ENCODE measurements around the gene UCK2. TPM values are rescaled to one million over a fixed set of nuclear protein-coding genes. Genes with fewer than 3 reads are reported as not detected.

UCK2 gene
- total RNA-seq, 1 experiment from 2014 or later: 88.4 TPM

DNA sequence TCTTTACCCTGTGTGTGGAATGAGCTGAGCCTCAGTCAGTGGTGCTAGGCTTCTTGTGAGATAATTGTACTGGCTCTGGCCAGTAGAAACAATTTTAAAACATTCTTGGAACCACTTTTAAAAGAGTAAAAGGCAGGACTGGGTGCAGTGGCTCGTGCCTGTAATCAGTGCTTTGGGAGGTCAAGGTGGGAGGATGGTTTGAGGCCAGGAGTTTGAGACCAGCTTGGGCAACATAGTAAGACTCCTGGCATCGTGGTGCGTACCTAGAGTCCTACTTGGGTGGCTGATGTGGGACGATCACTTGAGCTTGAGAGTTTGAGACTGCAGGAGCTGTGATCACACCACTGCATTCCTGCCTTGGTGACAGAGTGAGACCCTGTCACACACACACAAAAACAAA is 89.8 kb downstream of the UCK2 start:
- TF ChIP-seq EZH2 (IDR thresholded peaks at IDR 0.05) (no peak), POLR2A (IDR thresholded peaks at IDR 0.05; ENCODE audit: borderline replicate concordance, extremely low read depth, insufficient read depth, insufficient read length) (no peak), RAD21 (IDR thresholded peaks at IDR 0.05; ENCODE audit: low read depth) (no peak), POLR2AphosphoS5 (IDR thresholded peaks at IDR 0.05; ENCODE audit: low read depth, low read length) (no peak), ATF3 (IDR thresholded peaks at IDR 0.05) (no peak), JUND (IDR thresholded peaks at IDR 0.05) (no peak), SP1 (IDR thresholded peaks at IDR 0.05; ENCODE audit: low read depth) (no peak), EGR1 (IDR thresholded peaks at IDR 0.05; ENCODE audit: low read depth) (no peak), CBX3 (IDR thresholded peaks at IDR 0.05; ENCODE audit: low read depth) (no peak), TCF7L2 (IDR thresholded peaks at IDR 0.05; ENCODE audit: borderline replicate concordance, extremely low read depth, insufficient read depth, insufficient read length) (no peak), ZFX (IDR thresholded peaks at IDR 0.05) (no peak), EZH2phosphoT487 (IDR thresholded peaks at IDR 0.05; ENCODE audit: borderline replicate concordance) (no peak), SRF (IDR thresholded peaks at IDR 0.05; ENCODE audit: low read depth) (no peak), ZNF274 (IDR thresholded peaks at IDR 0.05; ENCODE audit: low read depth, low read length) (no peak), CEBPB (IDR thresholded peaks at IDR 0.05; ENCODE audit: low read depth) (no peak)
- TF ChIP-seq, protein P1, sequence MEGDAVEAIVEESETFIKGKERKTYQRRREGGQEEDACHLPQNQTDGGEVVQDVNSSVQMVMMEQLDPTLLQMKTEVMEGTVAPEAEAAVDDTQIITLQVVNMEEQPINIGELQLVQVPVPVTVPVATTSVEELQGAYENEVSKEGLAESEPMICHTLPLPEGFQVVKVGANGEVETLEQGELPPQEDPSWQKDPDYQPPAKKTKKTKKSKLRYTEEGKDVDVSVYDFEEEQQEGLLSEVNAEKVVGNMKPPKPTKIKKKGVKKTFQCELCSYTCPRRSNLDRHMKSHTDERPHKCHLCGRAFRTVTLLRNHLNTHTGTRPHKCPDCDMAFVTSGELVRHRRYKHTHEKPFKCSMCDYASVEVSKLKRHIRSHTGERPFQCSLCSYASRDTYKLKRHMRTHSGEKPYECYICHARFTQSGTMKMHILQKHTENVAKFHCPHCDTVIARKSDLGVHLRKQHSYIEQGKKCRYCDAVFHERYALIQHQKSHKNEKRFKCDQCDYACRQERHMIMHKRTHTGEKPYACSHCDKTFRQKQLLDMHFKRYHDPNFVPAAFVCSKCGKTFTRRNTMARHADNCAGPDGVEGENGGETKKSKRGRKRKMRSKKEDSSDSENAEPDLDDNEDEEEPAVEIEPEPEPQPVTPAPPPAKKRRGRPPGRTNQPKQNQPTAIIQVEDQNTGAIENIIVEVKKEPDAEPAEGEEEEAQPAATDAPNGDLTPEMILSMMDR (IDR thresholded peaks at IDR 0.05 in 2 of 3, conservative IDR thresholded peaks at IDR 0.05 in 1 of 3; ENCODE audit: borderline replicate concordance in 1 of 3, insufficient read depth in 1 of 3, low read depth in 2 of 3, low read length in 2 of 3): no peak
- TF ChIP-seq, protein P2, sequence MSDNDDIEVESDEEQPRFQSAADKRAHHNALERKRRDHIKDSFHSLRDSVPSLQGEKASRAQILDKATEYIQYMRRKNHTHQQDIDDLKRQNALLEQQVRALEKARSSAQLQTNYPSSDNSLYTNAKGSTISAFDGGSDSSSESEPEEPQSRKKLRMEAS (IDR thresholded peaks at IDR 0.05): no peak
- TF ChIP-seq, protein P3, sequence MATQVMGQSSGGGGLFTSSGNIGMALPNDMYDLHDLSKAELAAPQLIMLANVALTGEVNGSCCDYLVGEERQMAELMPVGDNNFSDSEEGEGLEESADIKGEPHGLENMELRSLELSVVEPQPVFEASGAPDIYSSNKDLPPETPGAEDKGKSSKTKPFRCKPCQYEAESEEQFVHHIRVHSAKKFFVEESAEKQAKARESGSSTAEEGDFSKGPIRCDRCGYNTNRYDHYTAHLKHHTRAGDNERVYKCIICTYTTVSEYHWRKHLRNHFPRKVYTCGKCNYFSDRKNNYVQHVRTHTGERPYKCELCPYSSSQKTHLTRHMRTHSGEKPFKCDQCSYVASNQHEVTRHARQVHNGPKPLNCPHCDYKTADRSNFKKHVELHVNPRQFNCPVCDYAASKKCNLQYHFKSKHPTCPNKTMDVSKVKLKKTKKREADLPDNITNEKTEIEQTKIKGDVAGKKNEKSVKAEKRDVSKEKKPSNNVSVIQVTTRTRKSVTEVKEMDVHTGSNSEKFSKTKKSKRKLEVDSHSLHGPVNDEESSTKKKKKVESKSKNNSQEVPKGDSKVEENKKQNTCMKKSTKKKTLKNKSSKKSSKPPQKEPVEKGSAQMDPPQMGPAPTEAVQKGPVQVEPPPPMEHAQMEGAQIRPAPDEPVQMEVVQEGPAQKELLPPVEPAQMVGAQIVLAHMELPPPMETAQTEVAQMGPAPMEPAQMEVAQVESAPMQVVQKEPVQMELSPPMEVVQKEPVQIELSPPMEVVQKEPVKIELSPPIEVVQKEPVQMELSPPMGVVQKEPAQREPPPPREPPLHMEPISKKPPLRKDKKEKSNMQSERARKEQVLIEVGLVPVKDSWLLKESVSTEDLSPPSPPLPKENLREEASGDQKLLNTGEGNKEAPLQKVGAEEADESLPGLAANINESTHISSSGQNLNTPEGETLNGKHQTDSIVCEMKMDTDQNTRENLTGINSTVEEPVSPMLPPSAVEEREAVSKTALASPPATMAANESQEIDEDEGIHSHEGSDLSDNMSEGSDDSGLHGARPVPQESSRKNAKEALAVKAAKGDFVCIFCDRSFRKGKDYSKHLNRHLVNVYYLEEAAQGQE (IDR thresholded peaks at IDR 0.05; ENCODE audit: low read depth): no peak
- TF ChIP-seq, protein P4, sequence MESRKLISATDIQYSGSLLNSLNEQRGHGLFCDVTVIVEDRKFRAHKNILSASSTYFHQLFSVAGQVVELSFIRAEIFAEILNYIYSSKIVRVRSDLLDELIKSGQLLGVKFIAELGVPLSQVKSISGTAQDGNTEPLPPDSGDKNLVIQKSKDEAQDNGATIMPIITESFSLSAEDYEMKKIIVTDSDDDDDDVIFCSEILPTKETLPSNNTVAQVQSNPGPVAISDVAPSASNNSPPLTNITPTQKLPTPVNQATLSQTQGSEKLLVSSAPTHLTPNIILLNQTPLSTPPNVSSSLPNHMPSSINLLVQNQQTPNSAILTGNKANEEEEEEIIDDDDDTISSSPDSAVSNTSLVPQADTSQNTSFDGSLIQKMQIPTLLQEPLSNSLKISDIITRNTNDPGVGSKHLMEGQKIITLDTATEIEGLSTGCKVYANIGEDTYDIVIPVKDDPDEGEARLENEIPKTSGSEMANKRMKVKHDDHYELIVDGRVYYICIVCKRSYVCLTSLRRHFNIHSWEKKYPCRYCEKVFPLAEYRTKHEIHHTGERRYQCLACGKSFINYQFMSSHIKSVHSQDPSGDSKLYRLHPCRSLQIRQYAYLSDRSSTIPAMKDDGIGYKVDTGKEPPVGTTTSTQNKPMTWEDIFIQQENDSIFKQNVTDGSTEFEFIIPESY (IDR thresholded peaks at IDR 0.05; ENCODE audit: extremely low read depth, insufficient replicate concordance, low read length): no peak
- H3K27me3 ChIP-seq (ENCODE audit: insufficient read depth, low read length): no peaks in the 10 kb centered on the region
- no peaks in the 10 kb centered on the region for H3K4me1 ChIP-seq (ENCODE audit: control insufficient read depth in 1 of 2, insufficient read depth in 2 of 2, low read length in 2 of 2)
- H3K27ac ChIP-seq (ENCODE audit: low read depth, low read length): no peak overlapping the region
- no peaks in the 10 kb centered on the region for H3K79me2 ChIP-seq (ENCODE audit: insufficient read depth, low read length)
- CTCF ChIA-PET: interaction anchor here (1.1 kb wide), 1 partner anchor 501 kb away, joined by 3 read pairs; no protein-coding TSS in a partner anchor
- RAD21 ChIA-PET (ENCODE audit: low non-redundant PET in 1 of 2, low total read pairs in 2 of 2, uncharacterized antibody in 2 of 2, unreplicated experiment in 2 of 2): no interaction called here
- no peaks in the 10 kb centered on the region for H4K20me1 ChIP-seq (ENCODE audit: insufficient read depth)
- H3K9me3 ChIP-seq (ENCODE audit: control insufficient read depth in 1 of 2, insufficient read depth in 1 of 2, low read depth in 1 of 2, low read length in 2 of 2): no peaks in the 10 kb centered on the region
- BruUV-seq (replicated peaks): no TSS peak
- POLR2A ChIA-PET: no interaction called here
- H3K4me2 ChIP-seq (ENCODE audit: low read length): no peak overlapping the region
- no peak overlapping the region for H3K4me3 ChIP-seq (replicated peaks in 1 of 2; ENCODE audit: low read depth in 1 of 2, low read length in 2 of 2)
- no peaks in the 10 kb centered on the region for H3K36me3 ChIP-seq (ENCODE audit: control insufficient read depth in 1 of 2, insufficient read depth in 2 of 2, low read length in 2 of 2)
- H2AFZ ChIP-seq (ENCODE audit: low read depth, low read length, poor library complexity, severe bottlenecking): no peak overlapping the region
- no peaks in the 10 kb centered on the region for H3K9me2 ChIP-seq (ENCODE audit: insufficient read depth)
- no peak for DNase-seq (ENCODE audit: low read depth, low spot score)
- intact Hi-C loops (cut with micrococcal nuclease): no loop called here
- ATAC-seq: no peak
- no peak overlapping the region for H3K9ac ChIP-seq (ENCODE audit: low read length)

All from HCT116 (cell line).